GM18873 (cell line): ENCODE measurements around the gene RIN2.
"Not testable (repeated sequence)": the region's sequence is repeated elsewhere in the genome, so short reads cannot be mapped to it uniquely, and the experiment has no call there.

ENCODE experiments used
- ATAC-seq: cut with Tn5 transposase; IDR thresholded peaks from one replicate; pipeline ENCODE4 v1.9.1; 2021; ENCODE audit warnings: mild to moderate bottlenecking, moderate library complexity, moderate number of reproducible peaks; ENCODE audit not compliant: unreplicated experiment, low FRiP score

Gene RIN2

GRCh38 chr20:19738951-19739350 lies 19.1 kb upstream of the RIN2 start:
- ATAC-seq, result no peak

GRCh38 chr20:19739351-19739750 lies 18.7 kb upstream of the RIN2 start:
- ATAC-seq, result no peak

- ATAC-seq, result no peak
These were observed 17.5 kb upstream of the RIN2 start for GRCh38 chr20:19740512-19740911.

- ATAC-seq, result no peak
These were observed 16.1 kb upstream of the RIN2 start for GRCh38 chr20:19741924-19742323.

- ATAC-seq, result no peak
These were observed 15.0 kb upstream of the RIN2 start for GRCh38 chr20:19742974-19743639.

GRCh38 chr20:19743640-19743995 lies 14.4 kb upstream of the RIN2 start:
- ATAC-seq, result no peak

GRCh38 chr20:19745106-19745505 lies 13.0 kb upstream of the RIN2 start:
- ATAC-seq, result no peak

GRCh38 chr20:19745584-19745983 lies 12.5 kb upstream of the RIN2 start:
- no peak for ATAC-seq

- no peak for ATAC-seq
These were observed 11.7 kb upstream of the RIN2 start for GRCh38 chr20:19746396-19746795.

- no peak for ATAC-seq
These were observed 10.2 kb upstream of the RIN2 start for GRCh38 chr20:19747903-19748302.

- ATAC-seq, result no peak
These were observed 9.4 kb upstream of the RIN2 start for GRCh38 chr20:19748681-19749080.

GRCh38 chr20:19749618-19750071 lies 8.4 kb upstream of the RIN2 start:
- no peak for ATAC-seq

GRCh38 chr20:19750101-19750606 lies 7.9 kb upstream of the RIN2 start:
- no peak for ATAC-seq

- no peak for ATAC-seq
These were observed 7.0 kb upstream of the RIN2 start for GRCh38 chr20:19750907-19751636.

- not testable (repeated sequence) for ATAC-seq
These were observed 3.9 kb upstream of the RIN2 start for GRCh38 chr20:19754201-19754600.

GRCh38 chr20:19756761-19757486 lies 1.1 kb upstream of the RIN2 start:
- no peak for ATAC-seq

GRCh38 chr20:19757487-19758132 lies 448 bp upstream of the RIN2 start:
- ATAC-seq, result no peak

- ATAC-seq, result no peak
These were observed 658 bp downstream of the RIN2 start for GRCh38 chr20:19758501-19759331.

- no peak for ATAC-seq
These were observed 2.3 kb downstream of the RIN2 start for GRCh38 chr20:19760371-19760721.

- ATAC-seq, result no peak
These were observed 3.3 kb downstream of the RIN2 start for GRCh38 chr20:19761326-19761725.
